ENCODE data around the gene CNNM4. TPM values are rescaled to one million over a fixed set of nuclear protein-coding genes. Genes with fewer than 3 reads are reported as not detected.

Gene CNNM4
- polyA plus RNA-seq, 1 experiment = 4.7 TPM

DNA sequence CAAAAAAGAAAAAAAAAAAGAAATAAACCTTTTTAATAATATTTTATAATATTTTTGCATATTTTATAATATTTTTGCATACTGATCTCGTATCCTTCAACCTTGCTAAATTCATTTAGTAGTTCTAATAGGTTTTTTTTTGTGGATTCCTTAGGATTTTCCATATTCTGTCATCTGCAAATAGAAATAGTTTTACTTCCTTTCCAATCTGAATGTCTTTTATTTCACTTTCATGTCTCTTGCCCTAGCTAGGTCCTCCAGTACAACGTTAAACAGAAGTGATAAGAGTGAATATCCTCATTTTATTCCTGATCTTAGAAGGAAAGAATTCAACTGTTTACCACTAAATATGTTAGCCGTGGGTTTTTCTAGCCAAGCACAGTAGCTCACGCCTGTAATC, 34.6 kb upstream of the CNNM4 start:
- POLR2A ChIA-PET = no interaction called here
- no peak overlapping the region for H3K4me3 ChIP-seq (ENCODE audit: low read depth, low read length)
- DNase-seq (ENCODE audit: low read depth, low spot score) = no peak
- no peaks in the 10 kb centered on the region for H3K27me3 ChIP-seq (ENCODE audit: control insufficient read depth, insufficient read depth, low read length)
- no peak overlapping the region for H3K27ac ChIP-seq (ENCODE audit: low read depth, low read length)
- H3K9me3 ChIP-seq (ENCODE audit: control insufficient read depth, insufficient read depth, low read length) = no peaks in the 10 kb centered on the region
- CTCF ChIA-PET = no interaction called here
- TF ChIP-seq, protein P1, sequence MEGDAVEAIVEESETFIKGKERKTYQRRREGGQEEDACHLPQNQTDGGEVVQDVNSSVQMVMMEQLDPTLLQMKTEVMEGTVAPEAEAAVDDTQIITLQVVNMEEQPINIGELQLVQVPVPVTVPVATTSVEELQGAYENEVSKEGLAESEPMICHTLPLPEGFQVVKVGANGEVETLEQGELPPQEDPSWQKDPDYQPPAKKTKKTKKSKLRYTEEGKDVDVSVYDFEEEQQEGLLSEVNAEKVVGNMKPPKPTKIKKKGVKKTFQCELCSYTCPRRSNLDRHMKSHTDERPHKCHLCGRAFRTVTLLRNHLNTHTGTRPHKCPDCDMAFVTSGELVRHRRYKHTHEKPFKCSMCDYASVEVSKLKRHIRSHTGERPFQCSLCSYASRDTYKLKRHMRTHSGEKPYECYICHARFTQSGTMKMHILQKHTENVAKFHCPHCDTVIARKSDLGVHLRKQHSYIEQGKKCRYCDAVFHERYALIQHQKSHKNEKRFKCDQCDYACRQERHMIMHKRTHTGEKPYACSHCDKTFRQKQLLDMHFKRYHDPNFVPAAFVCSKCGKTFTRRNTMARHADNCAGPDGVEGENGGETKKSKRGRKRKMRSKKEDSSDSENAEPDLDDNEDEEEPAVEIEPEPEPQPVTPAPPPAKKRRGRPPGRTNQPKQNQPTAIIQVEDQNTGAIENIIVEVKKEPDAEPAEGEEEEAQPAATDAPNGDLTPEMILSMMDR (IDR thresholded peaks at IDR 0.05; ENCODE audit: low read depth, low read length) = no peak

DNA sequence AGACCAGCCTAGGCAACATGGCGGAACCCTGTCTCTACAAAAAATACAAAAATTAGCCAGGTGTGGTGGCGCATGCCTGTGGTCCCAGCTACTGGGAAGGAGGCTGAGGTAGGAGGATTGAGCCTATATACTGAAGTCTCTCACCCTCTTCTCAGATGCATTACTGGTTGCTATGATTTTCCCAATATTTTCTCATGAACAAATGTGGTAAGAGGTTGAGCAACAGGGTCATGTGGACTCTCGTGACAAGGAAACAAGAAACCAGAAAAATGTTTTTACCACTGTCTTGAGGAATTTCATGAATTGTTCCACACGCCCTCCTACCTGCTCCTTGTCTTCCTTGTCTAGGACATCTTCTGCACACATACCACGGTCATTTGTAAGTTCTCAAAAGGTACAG, 33.3 kb upstream of the CNNM4 start:
- TF ChIP-seq, protein P1 (IDR thresholded peaks at IDR 0.05; ENCODE audit: low read depth, low read length) = no peak
- H3K4me3 ChIP-seq (ENCODE audit: low read depth, low read length) = no peak overlapping the region
- ChIA-PET POLR2A (no interaction called here), CTCF (no interaction called here)
- no peak overlapping the region for H3K27ac ChIP-seq (ENCODE audit: low read depth, low read length)
- no peaks in the 10 kb centered on the region for H3K27me3 ChIP-seq (ENCODE audit: control insufficient read depth, insufficient read depth, low read length)
- no peaks in the 10 kb centered on the region for H3K9me3 ChIP-seq (ENCODE audit: control insufficient read depth, insufficient read depth, low read length)
- DNase-seq (ENCODE audit: low read depth, low spot score) = no peak

- no peak overlapping the region for H3K27ac ChIP-seq (ENCODE audit: low read depth, low read length)
- POLR2A ChIA-PET = no interaction called here
- H3K27me3 ChIP-seq (ENCODE audit: control insufficient read depth, insufficient read depth, low read length) = no peaks in the 10 kb centered on the region
- CTCF ChIA-PET = no interaction called here
- TF ChIP-seq, protein P1 (IDR thresholded peaks at IDR 0.05; ENCODE audit: low read depth, low read length) = no peak
- no peak for DNase-seq (ENCODE audit: low read depth, low spot score)
- no peak overlapping the region for H3K4me3 ChIP-seq (ENCODE audit: low read depth, low read length)
- H3K9me3 ChIP-seq (ENCODE audit: control insufficient read depth, insufficient read depth, low read length) = no peaks in the 10 kb centered on the region
These were observed 31.0 kb upstream of the CNNM4 start for GRCh38 chr2:96729748-96730147.

DNA sequence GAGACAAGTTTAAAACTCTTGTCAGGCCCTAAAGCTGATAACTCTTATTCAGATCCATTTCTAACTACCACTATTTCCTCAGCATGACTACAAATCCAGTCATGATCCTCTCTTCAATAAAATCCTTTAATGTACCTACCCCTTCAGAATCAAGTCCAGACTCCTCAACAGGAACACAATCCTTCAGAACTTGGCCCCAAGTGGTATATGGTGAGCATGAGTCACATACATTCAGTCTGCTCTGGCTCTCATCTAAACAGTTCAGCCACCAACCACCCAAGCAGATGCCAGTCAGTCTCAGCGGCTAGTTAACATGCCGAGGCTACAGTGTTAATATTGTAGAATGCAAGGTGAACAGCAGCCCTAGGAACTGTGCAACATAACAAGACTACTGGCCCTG, 30.5 kb upstream of the CNNM4 start:
- Histone ChIP-seq H3K27ac (ENCODE audit: low read depth, low read length) (no peak overlapping the region), H3K27me3 (ENCODE audit: control insufficient read depth, insufficient read depth, low read length) (no peaks in the 10 kb centered on the region), H3K9me3 (ENCODE audit: control insufficient read depth, insufficient read depth, low read length) (no peaks in the 10 kb centered on the region), H3K4me3 (ENCODE audit: low read depth, low read length) (no peak overlapping the region)
- no peak for DNase-seq (ENCODE audit: low read depth, low spot score)
- ChIA-PET POLR2A (no interaction called here), CTCF (no interaction called here)
- TF ChIP-seq, protein P1 (IDR thresholded peaks at IDR 0.05; ENCODE audit: low read depth, low read length) = no peak

DNA sequence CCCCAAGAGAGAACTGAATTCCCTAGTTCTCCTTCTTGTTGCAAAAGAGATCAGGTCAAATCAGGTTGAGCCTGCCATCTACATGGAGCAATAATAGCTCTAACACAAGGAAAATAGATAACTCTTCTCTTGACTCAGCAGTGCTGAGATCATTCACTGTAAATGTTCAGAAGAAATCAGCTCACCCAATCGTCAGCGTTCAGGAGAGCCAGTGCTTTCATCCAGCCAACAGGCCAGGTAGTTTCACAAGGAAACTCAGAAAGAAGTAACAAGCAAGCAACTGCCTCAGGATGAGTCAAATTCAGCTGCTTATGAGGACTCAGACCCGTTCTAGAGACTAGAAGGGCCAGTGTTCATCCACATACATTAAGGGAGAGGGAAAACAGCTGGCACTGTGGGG, 26.8 kb upstream of the CNNM4 start:
- TF ChIP-seq, protein P1 (IDR thresholded peaks at IDR 0.05; ENCODE audit: low read depth, low read length) = no peak
- no peak for DNase-seq (ENCODE audit: low read depth, low spot score)
- Histone ChIP-seq H3K4me3 (ENCODE audit: low read depth, low read length) (no peak overlapping the region), H3K27ac (ENCODE audit: low read depth, low read length) (no peak overlapping the region), H3K27me3 (ENCODE audit: control insufficient read depth, insufficient read depth, low read length) (no peaks in the 10 kb centered on the region), H3K9me3 (ENCODE audit: control insufficient read depth, insufficient read depth, low read length) (no peaks in the 10 kb centered on the region)
- CTCF ChIA-PET = interaction anchor here (1.2 kb wide), 1 partner anchor 180 kb away, joined by 3 read pairs; no protein-coding TSS in a partner anchor
- POLR2A ChIA-PET = no interaction called here
